HG03280 (cell line): ENCODE measurements around the gene DDX39A.

Source experiments
- ATAC-seq: cut with Tn5 transposase; IDR thresholded peaks from one replicate; pipeline ENCODE4 v1.9.1; 2021; ENCODE audit warnings: mild to moderate bottlenecking, moderate library complexity; ENCODE audit not compliant: unreplicated experiment

Gene DDX39A

GRCh38 chr19:14434543-14435319 lies 15.6 kb upstream of the DDX39A start:
- no peak for ATAC-seq

GRCh38 chr19:14433554-14434501 lies 14.7 kb upstream of the DDX39A start:
- ATAC-seq = peak; percentile 14

DNA sequence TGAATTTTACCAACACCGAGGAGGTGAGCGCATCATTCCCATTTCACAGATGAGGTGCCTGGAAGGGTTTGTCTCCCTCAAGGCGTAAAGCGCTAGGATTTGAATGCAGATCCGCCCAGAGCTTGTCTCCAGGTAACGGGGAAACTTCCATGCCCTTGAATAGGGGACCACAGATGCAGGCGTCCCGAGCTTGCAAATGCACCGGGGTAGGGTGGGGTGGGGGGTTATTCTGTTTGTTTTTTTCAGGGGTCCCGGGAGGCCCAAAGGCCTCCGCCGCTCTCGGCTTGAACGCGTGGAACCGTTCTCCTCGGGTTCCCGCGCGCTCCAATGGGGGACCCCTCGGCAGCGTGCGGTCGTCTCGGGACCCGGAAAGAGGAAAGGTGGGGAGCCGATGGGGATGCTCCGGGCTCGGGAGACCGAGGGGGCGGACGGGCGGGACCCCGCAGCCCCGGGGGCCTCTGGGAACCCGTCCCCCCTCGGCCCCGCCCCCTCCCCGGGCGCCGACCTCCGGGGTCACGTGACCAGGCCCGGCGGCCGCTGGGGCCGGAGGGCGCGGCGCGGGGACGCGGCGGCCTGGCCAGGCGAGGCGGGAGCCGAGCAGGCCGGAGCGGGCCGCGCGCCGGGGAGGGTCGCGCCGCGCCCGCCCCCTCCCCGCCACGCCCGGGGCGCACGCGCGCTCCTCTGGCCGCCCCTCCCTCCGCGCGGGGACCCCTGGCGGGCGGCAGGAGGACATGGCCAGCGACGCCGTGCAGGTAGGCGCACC lies 13.8 kb upstream of the DDX39A start, which contains the start of gene PKN1:
PKN1 (plus strand) TSS at position 516 of the 763 bp plus-strand sequence; CDS start at position 732, 216 bp downstream.
- peak; percentile 57 for ATAC-seq

- ATAC-seq = no peak
Observed at GRCh38 chr19:14430712-14431111, 11.6 kb upstream of the DDX39A start.

DNA sequence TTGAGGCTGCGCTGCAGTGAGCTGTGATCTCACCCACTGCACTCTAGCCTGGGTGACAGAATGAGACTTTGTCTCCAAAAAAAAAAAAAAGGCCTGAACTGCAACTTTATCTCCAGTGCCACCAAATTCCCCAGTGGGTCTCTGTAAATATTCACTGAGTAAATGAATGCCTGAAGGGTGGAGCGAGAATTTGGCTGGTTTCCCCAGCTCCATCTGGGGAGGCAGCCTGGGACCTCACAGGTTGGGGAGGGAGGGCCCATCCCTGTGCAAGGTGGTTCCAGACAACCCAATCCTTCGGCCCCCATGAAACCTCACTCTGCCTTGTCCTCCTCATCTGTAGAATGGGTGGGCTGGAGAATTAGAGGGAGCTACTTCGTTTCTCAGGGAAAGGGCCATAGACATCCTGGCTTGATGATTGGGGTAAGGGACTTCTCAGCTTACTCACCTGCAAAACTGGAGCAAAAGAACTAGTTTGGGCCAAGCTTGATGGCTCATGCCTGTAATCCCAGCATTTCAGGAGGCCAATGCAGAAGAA lies 9.8 kb upstream of the DDX39A start:
- ATAC-seq = no peak

- ATAC-seq = no peak
Observed at GRCh38 chr19:14427461-14427860, 8.3 kb upstream of the DDX39A start.

GRCh38 chr19:14425696-14426138 lies 6.6 kb upstream of the DDX39A start:
- ATAC-seq = no peak

DNA sequence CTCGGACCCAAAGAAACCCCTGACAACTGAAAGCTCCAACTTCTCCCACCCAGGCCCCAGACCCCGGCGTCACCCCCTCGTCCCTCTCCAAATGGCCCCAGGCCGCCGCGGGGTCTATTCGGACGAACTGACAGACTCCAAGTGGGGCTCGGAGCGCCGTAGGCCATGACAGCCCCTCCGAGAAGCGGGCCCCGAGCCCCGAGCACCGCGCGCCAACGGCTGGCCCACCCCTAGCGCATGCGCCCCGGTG lies 360 bp downstream of the DDX39A start:
- ATAC-seq = peak; percentile 37

DNA sequence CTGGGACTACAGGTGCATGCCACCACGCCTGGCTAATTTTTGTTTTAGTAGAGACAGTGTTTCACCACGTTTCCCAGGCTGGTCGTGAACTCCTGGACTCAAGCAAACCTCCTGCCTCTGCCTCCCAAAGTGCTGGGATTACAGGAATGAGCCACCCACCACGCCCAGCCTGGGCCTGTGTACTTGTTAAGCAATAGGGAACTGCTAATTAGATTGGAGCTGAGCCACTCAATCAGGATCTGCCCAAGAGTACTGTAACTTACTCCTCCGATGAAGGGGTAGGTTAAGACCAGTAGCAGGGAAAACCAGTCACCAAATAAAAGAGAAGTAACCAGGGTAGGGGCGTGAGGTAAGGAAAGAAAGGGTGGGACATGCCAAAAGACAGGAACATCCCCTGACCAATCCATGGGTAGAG lies 2.3 kb downstream of the DDX39A start:
- no peak for ATAC-seq

DNA sequence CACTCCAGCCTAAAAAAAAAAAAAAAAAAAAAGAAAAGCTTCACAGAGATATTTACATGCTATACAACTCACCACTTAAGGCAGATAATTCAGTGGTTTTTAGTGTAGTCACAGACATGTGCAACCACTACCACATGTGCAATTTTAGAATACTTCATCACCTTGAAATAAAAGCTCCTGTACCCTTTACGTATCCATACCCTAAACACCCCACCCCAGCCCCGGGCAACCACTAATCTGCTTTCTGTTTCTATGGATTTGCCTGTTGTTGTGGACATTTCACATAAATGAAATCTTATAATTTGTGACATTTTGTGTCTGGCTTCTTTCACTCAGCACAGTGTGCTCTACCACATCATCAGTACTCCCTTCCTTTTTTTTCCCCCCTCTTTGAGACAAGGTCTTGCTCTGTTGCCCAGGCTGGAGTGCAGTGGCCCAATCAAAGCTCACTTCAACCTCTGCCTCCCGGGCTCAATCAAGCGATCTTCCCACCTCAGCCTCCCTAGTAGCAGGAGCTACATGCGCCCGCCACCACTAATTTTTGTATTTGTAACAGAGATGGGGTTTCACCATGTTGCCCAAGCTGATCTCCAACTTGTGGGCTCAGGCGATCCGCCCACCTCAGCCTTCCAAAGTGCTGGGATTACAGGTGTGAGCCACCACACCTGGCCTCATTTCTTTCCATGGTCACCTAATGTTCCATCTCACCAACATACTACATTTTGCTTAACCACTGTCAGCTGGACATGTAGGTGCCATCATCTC lies 4.0 kb downstream of the DDX39A start:
- no peak for ATAC-seq

- no peak for ATAC-seq
Observed at GRCh38 chr19:14413693-14414181, 5.4 kb downstream of the DDX39A start.

DNA sequence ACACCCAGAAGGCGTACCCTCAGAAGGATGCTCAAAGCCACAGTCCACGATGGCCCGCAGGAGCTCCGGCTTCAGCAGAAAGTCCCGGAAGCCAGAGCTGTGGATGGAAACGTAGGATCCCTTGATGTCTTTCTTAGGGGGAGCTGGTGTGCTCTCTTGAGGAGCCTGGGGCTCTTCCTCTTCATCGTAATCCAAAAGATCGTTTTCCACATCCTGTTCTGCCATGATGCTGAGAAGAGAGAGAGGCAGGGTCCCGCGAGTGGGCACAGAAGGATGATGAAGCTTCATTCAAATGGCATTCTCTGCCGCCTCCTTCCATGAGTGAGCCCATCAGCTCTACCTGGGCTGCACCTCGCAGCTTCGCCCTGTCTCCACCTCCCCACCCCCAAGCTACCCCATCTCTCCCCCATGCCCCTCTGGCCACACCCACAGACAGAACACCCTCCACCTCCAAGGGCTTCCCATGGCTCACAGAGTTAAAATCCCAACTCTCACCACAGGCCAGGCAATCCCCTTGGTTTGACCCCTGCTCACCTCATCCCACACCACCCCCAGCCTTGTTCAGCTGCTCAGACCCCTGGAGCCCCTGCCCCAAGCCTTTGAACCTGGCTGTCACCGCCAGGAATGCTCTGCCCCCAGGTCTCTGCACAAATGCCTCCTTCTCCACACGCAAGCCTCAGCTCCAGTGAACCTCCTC lies 6.0 kb downstream of the DDX39A start:
- ATAC-seq = no peak

- ATAC-seq = no peak
Observed at GRCh38 chr19:14412324-14412995, 6.7 kb downstream of the DDX39A start.

DNA sequence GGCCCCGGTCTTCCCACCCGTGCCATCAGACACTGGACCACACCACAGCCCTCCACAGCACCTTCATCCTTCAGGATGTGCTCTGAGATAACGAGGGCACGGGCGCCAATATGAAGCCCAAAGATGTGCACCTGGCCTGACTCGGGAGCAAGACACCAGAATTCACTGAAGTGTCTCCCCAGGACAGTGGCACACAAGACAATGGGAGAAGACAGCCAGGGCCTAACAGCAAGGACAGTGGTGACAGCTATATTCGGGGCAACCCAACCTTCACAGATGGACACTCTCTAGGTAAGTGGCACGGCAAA lies 7.2 kb downstream of the DDX39A start:
- no peak for ATAC-seq

DNA sequence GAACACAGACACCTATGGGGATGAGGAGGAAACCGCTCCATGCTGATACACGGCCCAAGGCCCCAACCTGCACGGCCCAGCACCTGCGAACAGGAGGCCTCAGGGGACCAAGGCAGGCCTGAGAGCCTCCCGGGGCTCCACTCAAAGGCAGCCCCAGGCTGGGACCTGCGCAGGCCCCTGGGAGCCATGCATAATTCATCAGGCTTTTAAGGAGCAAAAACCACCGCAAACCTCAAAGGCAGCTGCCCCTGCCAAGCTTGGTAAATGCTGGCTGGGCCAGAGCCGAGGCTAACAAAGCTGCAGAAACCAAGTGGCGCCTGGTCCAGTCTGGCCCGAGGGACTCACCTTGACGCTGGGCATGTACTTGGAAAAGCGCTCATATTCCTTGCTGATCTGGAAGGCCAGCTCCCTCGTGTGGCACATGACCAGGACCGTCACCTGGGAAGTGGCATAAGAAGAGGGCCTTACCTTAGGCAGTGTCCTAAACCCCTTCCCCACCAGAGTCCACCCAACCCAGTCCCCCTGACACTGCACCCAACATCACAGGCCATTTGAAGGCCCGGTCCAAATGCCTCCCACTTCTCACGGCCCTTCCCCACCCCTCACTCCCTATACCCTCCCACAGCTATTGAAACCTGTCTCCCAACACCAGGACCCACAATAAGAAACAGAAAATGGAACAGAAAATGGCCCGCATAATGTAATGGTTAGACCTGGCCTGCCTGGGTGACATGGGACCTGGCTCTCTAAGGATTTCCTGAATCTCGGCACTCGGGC lies 7.8 kb downstream of the DDX39A start:
- ATAC-seq = no peak

- no peak for ATAC-seq
Observed at GRCh38 chr19:14410091-14411051, 8.8 kb downstream of the DDX39A start.
